Hematopoietic multipotent progenitor cell treated with erythropoietin and hydrocortisone succinate and interleukin-3 and kit ligand, for 8 days (in vitro differentiated cells): Measurements from ENCODE around the gene RABAC1.
"Not testable (repeated sequence)": the region's sequence is repeated elsewhere in the genome, so short reads cannot be mapped to it uniquely, and the experiment has no call there.

Experiments
- DNase-seq: peaks from one replicate; pipeline ENCODE4 v3.0.0-alpha.2; 2015

The RABAC1 gene, protein sequence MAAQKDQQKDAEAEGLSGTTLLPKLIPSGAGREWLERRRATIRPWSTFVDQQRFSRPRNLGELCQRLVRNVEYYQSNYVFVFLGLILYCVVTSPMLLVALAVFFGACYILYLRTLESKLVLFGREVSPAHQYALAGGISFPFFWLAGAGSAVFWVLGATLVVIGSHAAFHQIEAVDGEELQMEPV

DNA sequence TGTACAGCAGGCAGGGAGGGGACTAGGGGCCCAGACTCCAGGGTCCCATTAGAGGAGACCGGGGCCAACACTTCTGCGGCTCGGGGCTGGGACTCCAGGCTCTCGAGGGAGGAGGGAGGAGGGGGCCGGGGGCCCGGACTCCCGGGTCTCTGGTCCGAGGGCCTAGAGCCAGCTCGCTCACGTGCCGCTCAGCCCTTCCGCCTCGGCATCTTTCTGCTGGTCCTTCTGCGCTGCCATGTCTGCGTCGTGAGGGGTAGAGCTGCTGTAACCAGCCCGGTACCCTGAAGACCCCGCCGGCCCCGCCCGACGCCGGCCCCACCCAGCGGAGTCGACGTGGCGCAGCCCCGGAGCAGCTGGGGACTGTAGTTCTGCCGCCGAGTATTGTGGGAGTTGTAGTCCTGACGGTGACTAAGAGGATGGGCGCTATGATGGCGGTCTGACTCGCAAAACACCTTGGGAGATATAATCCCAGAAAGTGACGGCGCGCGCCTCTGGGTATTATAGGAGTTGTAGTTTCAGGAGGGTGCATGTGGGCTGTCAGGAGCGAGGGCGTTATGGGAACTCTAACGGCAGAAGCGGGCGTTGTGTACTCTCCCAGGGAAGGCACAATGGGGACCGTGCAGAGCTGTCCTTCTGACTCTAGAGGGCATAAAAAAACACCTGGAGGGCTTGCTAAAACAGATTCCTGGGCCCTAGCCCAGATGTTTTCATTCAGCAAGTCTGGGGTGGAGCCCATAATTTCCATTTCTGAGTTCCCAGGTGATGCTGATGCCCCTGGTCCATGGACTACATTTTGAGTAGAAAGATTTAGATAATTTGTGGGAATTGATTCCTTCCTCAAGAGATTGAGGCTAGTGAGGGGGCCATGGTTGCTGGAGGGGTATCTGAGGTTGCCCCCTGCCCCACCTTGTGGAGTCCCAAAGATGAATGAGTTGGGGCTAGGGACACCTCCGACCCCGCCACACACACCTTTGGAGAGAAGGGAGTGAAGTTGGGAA is at the start of gene RABAC1:
Gene RABAC1 (minus strand): TSS at position 266 of the 998 bp plus-strand sequence. CDS start 29 bp downstream, at position 237.
- DNase-seq: peak; percentile 87

DNA sequence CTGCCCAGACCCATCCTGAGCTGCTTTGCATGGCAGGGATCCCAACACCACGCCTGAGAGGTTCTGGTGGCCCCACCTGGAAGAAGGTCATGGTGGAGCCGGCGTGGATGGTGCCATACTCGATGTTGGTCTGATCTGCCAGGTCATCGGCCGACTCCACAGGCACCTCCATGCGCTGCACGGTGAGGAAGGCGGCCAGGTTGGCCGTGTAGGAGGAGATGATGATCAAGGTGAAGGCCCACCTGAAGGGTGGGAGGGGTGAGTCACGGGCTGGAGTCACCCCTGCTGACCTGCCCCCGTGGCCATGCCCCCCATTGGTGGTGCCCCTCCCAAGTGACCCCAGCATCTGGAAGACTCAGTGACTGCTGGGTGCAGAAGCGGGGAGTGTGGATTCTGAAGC is 47.4 kb upstream of the RABAC1 start:
- no peak for DNase-seq

- DNase-seq: no peak
Measured at GRCh38 chr19:42005504-42005903, 46.4 kb upstream of the RABAC1 start.

GRCh38 chr19:42003506-42004294 is 44.6 kb upstream of the RABAC1 start:
- no peak for DNase-seq

- DNase-seq: no peak
Measured at GRCh38 chr19:41999878-42000208, 40.7 kb upstream of the RABAC1 start.

GRCh38 chr19:41999071-41999877 is 40.2 kb upstream of the RABAC1 start:
- no peak for DNase-seq

DNA sequence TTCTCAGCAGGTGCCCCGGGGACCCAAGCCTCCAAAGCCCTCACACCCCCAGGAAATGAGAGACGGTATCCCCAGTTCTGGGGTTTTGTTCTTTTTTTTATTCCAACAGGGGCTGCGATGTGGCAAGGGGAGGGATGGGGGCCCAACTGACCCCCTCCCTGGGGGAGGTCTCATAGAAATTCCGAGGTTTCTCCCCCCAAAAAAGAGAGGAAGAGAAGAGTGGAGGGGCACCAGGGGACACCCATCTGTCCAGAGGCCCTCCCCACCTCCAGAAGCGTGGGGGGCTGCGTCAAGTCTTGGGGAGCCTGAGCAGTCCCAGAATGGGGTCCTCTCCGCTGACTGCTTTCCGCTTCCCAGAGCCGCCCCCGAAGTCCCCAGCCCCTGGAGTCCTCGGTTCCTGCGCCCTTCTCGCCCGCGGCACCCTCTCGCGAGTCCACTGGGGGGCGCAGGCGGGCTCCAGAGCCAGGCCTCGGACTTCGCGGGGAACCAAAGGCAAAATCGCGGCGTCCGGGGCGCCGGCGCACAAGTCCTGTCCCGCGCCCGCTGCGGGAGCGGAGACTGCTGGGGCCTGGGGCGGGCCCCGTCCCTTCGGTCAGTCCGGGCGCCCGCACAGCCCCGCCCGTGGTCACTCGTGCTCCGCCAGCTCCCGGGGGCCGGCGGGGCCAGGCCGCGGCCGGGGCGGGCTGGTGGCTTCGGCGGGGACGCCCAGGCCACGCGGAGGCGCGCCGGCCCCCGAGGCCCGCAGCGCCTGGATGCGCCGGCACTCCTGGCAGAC is 39.3 kb upstream of the RABAC1 start:
- DNase-seq: peak; percentile 32

GRCh38 chr19:41997851-41998229 is 38.7 kb upstream of the RABAC1 start:
- DNase-seq: no peak

DNA sequence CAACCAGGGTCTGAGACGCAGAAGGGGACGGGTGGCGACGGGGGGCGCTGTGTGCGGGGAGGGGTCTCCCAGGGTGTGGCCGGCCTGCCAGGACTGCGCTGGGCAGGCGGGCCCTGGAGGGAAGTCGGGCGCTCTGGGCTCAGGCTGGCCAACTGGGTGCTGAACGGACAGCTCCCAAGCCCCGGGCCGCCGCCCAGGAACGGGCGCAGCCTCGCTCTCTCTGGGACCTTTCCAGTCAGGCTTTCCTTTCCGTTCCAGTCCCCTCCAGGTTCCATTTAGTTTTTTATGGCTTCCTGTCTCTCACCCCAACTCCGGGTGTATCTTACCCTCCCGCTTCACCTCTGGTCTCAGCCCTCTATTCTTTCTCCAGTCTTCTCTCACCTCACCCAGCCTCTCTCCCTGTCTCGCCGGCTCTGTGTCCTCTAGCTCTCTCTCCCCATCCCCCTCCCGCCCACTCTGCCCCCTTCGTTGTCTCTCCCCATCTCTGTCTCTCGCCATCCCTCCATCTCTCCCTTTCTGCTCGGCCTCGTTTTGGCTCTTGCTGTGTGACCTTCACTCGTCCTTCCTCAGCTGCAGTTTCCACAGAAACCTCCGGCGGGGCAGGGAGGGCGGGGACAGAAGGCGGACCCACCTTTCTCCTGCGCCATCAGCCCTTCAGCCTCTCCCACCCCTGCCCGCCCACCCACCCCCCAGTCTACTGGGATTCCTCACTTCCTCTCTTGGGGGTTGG is 38.2 kb upstream of the RABAC1 start:
- peak; percentile 23 for DNase-seq

DNA sequence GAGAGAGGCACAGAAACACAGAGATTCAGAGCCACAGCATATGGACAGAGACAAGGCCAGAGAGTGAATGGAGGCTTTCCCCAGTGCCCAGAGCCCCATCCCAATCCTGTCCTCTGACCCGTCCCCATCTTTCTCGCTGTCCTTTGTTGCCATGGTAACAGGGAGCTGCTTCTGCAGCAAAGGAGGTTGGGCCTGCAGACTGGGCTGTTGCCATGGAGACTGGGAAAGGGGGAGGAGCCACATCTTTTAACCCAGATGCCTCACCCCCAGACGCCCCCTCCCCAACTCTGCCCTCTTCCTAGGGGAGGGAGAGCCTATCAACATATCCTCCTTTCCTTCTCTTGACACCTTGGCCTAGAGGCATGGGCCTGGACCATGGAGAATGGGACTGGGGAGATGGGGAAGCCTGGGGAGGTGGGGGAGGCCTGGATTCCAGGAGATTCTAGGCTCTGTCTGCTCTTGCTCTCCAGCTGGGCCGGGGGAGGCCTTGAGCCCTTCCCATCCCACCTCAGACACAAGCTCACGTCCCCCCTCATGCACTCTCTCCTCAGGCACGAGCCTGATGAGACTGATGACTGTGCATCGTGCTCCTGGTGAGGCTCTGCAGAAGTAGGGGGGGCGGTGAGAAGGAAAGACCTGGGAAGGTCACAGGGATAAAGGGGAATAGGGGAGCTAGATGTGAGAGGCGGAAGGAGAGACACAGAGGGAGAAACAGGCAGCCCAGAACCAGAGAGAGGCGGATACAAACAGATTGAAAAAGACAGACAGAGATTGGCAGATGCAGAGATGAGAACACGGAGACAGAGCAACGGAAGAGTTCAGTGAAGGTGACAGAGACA is 37.1 kb upstream of the RABAC1 start:
- no peak for DNase-seq

DNA sequence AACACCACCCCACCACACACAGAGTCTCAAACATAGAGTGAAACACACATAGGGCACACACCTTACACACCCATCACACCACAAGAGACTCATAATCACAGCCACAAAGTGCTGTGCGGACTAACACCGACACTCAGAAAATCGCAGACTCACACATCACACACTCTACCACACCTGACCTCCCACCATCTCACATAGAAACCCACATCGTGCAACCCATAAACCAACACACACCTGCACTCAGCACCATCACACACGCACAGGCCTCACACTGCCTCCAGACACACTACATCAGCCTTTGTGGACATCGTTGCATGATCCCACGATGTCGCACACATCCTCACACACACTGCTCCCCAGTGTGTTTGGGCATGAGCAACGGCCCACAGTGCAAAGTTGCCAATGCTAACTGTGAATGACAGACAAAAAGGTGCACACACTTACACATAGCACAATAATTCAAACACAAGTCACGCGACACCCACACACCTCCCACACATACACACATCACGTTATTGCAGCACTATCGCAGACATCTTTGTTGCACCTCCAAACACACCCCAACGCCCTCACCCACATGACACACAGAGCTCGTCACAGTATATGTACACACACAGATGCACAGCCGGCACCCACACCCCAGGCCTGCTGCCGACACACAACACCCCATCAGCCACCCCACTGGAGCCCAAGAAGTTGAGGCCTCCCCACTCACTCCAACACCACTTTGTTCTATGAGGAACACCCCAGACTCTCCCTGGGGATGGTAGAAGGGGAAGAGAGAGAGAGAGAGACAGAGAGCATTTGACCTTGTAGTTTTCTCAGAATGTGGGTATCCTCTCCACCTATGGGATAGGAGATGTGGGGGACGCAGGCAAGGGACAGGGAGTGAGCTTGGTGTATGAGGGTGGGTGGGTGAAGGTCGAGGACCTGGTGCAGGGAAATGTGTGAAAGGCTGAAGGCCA is 36.2 kb upstream of the RABAC1 start:
- DNase-seq: no peak

- DNase-seq: no peak
Measured at GRCh38 chr19:41994521-41994971, 35.4 kb upstream of the RABAC1 start.

GRCh38 chr19:41993612-41994483 is 34.7 kb upstream of the RABAC1 start, which contains the start of gene ATP1A3:
TSS of gene ATP1A3 (minus strand) at chr19:41994230. CDS start at chr19:41994076, 154 bp downstream.
- peak; percentile 50 for DNase-seq

DNA sequence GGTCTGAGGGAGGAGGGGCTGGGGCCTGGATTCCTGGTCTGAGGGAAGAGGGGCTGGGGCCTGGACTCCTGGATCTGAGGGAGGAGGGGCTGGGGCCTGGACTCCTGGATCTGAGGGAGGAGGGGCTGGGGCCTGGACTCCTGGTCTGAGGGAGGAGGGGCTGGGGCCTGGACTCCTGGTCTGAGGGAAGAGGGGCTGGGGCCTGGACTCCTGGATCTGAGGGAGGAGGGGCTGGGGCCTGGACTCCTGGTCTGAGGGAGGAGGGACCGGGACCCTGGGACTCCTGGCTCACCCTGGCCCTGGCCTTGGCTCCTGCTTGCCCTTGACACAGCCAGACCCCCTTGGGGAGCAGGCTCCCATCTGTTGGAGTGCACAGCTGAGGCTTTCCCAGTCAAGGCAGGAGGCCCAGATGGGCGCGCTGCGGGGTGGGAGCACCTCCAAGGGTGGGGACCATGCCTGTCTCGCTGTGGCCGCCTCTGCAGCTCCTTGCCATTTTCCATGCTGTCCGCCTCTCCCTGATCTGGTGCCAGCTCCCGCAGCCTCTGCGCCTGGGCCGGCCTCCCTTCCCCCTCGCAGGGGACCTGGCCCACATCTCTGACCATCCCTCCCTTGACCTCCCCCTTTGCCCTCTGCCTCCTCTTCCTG is 32.9 kb upstream of the RABAC1 start:
- DNase-seq: not testable (repeated sequence)

- no peak for DNase-seq
Measured at GRCh38 chr19:41991025-41991424, 31.9 kb upstream of the RABAC1 start.

DNA sequence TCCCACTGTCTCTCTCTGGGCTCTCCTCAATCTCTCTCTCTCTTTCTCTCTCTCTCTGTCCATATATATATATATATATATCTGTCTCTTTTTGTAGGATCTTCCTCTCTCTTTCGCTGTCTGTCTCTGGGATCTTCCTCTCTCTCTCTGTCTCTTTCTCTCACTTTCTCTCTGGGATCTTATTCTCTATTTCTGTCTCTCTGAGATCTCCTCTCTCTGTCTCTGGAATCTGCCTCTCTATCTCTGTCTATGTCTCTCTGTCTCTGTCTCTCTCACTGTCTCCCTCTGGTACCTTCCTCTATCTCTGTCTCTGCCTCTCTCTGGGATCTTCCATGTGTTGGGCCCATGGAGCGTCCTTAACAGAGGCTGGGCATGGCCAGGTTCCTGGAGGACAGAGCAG is 31.5 kb upstream of the RABAC1 start:
- no peak for DNase-seq

GRCh38 chr19:41990028-41990427 is 30.9 kb upstream of the RABAC1 start:
- no peak for DNase-seq
